IMR-90 (cell line): ENCODE measurements around the gene TMPRSS6. TPM values are rescaled to one million over a fixed set of nuclear protein-coding genes. Genes with fewer than 3 reads are reported as not detected.

Source experiments
- ATAC-seq: fragments of 200-7000 bp; cut with Tn5 transposase; 2 replicates; pipeline ENCODE4 v1.9.1; 2020; ENCODE audit warnings: low read depth, mild to moderate bottlenecking, moderate library complexity
- BruUV-seq: library from RNA; stranded (reverse); fragments of 400-500 nt; replicated peaks from 2 replicates; lab custom pipeline; 2021; lab: Mats Ljungman, UMichigan
- CTCF ChIA-PET: fragments of 300-600 bp; formaldehyde crosslinking; extraction: SDS; loops from one replicate; lab custom pipeline; 2021; ENCODE audit warnings: antibody characterized with exemption; lab: Yijun Ruan, JAX
- POLR2A ChIA-PET: fragments of 300-600 bp; sonication (Branson Sonifier 250); formaldehyde crosslinking; loops from one replicate; lab custom pipeline; 2022; ENCODE audit warnings: antibody characterized with exemption; ENCODE audit not compliant: unreplicated experiment; lab: Charles Lee
- DNase-seq: peaks from one replicate; pipeline ENCODE4 v3.0.0; 2013
- H2AFZ ChIP-seq: replicated peaks from 2 replicates; pipeline ENCODE3; 2013; ENCODE audit warnings: low read length, mild to moderate bottlenecking; ENCODE audit not compliant: poor library complexity
- H2AK5ac ChIP-seq: 2 replicates; pipeline ENCODE4 v1.6.1; 2013; ENCODE audit warnings: low read depth, low read length, inconsistent platforms
- H2AK9ac ChIP-seq: replicated peaks from 2 replicates; pipeline ENCODE3; 2013; ENCODE audit warnings: mild to moderate bottlenecking, low read depth, low read length, moderate library complexity; ENCODE audit not compliant: poor library complexity
- H2BK120ac ChIP-seq: 2 replicates; pipeline ENCODE4 v1.6.1; 2013; ENCODE audit warnings: low read depth, low read length, inconsistent platforms
- H2BK15ac ChIP-seq: 3 replicates; pipeline ENCODE4 v1.6.1; 2013; ENCODE audit warnings: low read depth, low read length, inconsistent platforms
- H2BK20ac ChIP-seq: 2 replicates; pipeline ENCODE4 v1.6.1; 2013; ENCODE audit warnings: low read depth, mild to moderate bottlenecking, inconsistent platforms, low read length, moderate library complexity
- H2BK5ac ChIP-seq: 2 replicates; pipeline ENCODE4 v1.6.1; 2013; ENCODE audit warnings: mild to moderate bottlenecking, low read depth, low read length, inconsistent platforms; ENCODE audit not compliant: poor library complexity, severe bottlenecking
- H3K14ac ChIP-seq: replicated peaks from 2 replicates; pipeline ENCODE4 v1.6.1; 2013; ENCODE audit warnings: low read depth, low read length, inconsistent platforms
- H3K18ac ChIP-seq: 2 replicates; pipeline ENCODE4 v1.6.1; 2013; ENCODE audit warnings: low read depth, low read length, control low read depth
- H3K23ac ChIP-seq: 2 replicates; pipeline ENCODE4 v1.6.1; 2013; ENCODE audit warnings: low read depth, low read length, inconsistent platforms
- H3K27ac ChIP-seq: 2 replicates; pipeline ENCODE4 v1.5.1; 2013; ENCODE audit warnings: mild to moderate bottlenecking, control low read depth, low read length; ENCODE audit not compliant: insufficient read depth
- H3K27me3 ChIP-seq: 2 replicates; pipeline ENCODE4 v1.6.1; 2013; ENCODE audit warnings: low read length; ENCODE audit not compliant: control insufficient read depth, insufficient read depth
- H3K36me3 ChIP-seq: 2 replicates; pipeline ENCODE4 v1.6.1; 2013; ENCODE audit warnings: low read length, mixed read lengths; ENCODE audit not compliant: control insufficient read depth, insufficient read depth
- H3K4ac ChIP-seq: 2 replicates; pipeline ENCODE4 v1.6.1; 2013; ENCODE audit warnings: low read depth, low read length, inconsistent platforms
- H3K4me1 ChIP-seq: 2 replicates; pipeline ENCODE4 v1.6.1; 2013; ENCODE audit warnings: low read length, mixed read lengths; ENCODE audit not compliant: control insufficient read depth, insufficient read depth
- H3K4me2 ChIP-seq: 2 replicates; pipeline ENCODE4 v1.6.1; 2013; ENCODE audit warnings: low read depth, mild to moderate bottlenecking, control low read depth, low read length, moderate library complexity
- H3K4me3 ChIP-seq: 2 replicates; pipeline ENCODE4 v1.5.1; 2013; ENCODE audit warnings: low read depth, mild to moderate bottlenecking, control low read depth, low read length, moderate library complexity; ENCODE audit not compliant: insufficient read depth
- H3K56ac ChIP-seq: 2 replicates; pipeline ENCODE4 v1.6.1; 2013; ENCODE audit warnings: low read length, inconsistent platforms; ENCODE audit not compliant: insufficient read depth; ENCODE audit errors: extremely low read depth
- H3K79me1 ChIP-seq, 2 experiments: 2 replicates each; pipeline ENCODE4 v1.6.1; 2013; ENCODE audit warnings: low read length in 2 of 2, inconsistent platforms in 1 of 2, low read depth in 1 of 2
- H3K9ac ChIP-seq: 2 replicates; pipeline ENCODE4 v1.6.1; 2013; ENCODE audit warnings: low read depth, low read length, control low read depth
- H3K9me1 ChIP-seq: 2 replicates; pipeline ENCODE4 v1.6.1; 2013; ENCODE audit warnings: low read length, inconsistent platforms; ENCODE audit not compliant: insufficient read depth
- H3K9me3 ChIP-seq: 2 replicates; pipeline ENCODE4 v1.6.1; 2013; ENCODE audit warnings: low read length; ENCODE audit not compliant: control insufficient read depth, insufficient read depth
- H4K20me1 ChIP-seq: 2 replicates; pipeline ENCODE4 v1.6.1; 2013; ENCODE audit warnings: low read length, inconsistent platforms; ENCODE audit not compliant: insufficient read depth
- H4K5ac ChIP-seq: 2 replicates; pipeline ENCODE4 v1.6.1; 2013; ENCODE audit warnings: mild to moderate bottlenecking, low read depth, low read length, control low read depth
- H4K8ac ChIP-seq, 2 experiments: 2 replicates each; pipeline ENCODE4 v1.6.1; 2013; ENCODE audit warnings: low read depth in 2 of 2, low read length in 2 of 2, control low read depth in 1 of 2, inconsistent platforms in 1 of 2
- H4K91ac ChIP-seq: 2 replicates; pipeline ENCODE4 v1.6.1; 2013; ENCODE audit warnings: low read depth, low read length, inconsistent platforms; ENCODE audit not compliant: insufficient read depth
- BHLHE40 ChIP-seq: fragments of 150-350 bp; IDR thresholded peaks from 2 replicates; pipeline ENCODE4 v1.6.1; 2016; ENCODE audit warnings: mild to moderate bottlenecking, low read depth, low read length
- CEBPB ChIP-seq: IDR thresholded peaks from 2 replicates; pipeline ENCODE4 v1.6.1; 2012; ENCODE audit warnings: low read depth, low read length, improper control_type of control experiment
- CHD1 ChIP-seq: IDR thresholded peaks from 2 replicates; pipeline ENCODE4 v1.6.1; 2012; ENCODE audit warnings: low read depth, low read length, improper control_type of control experiment
- CTCF ChIP-seq: conservative IDR thresholded peaks from 2 replicates; pipeline ENCODE4 v1.5.1; 2012; ENCODE audit warnings: mild to moderate bottlenecking, low read depth, low read length, improper control_type of control experiment
- ELK1 ChIP-seq: fragments of 150-350 bp; IDR thresholded peaks from 2 replicates; pipeline ENCODE4 v1.6.1; 2016; ENCODE audit warnings: low read depth, mild to moderate bottlenecking, low read length, moderate library complexity, borderline replicate concordance
- FOS ChIP-seq: fragments of 150-350 bp; IDR thresholded peaks from 2 replicates; pipeline ENCODE4 v1.6.1; 2016; ENCODE audit warnings: low read depth, low read length
- MAFK ChIP-seq: IDR thresholded peaks from 2 replicates; pipeline ENCODE4 v1.6.1; 2012; ENCODE audit warnings: low read depth, low read length, improper control_type of control experiment
- MAZ ChIP-seq: IDR thresholded peaks from 2 replicates; pipeline ENCODE4 v1.6.1; 2012; ENCODE audit warnings: low read depth, mild to moderate bottlenecking, low read length, improper control_type of control experiment, moderate library complexity, borderline replicate concordance
- MXI1 ChIP-seq: IDR thresholded peaks from 2 replicates; pipeline ENCODE4 v1.6.1; 2012; ENCODE audit warnings: low read depth, mild to moderate bottlenecking, low read length, moderate library complexity, borderline replicate concordance
- NFE2L2 ChIP-seq: fragments of 150-350 bp; IDR thresholded peaks from 2 replicates; pipeline ENCODE4 v1.6.1; 2016; ENCODE audit warnings: low read depth, mild to moderate bottlenecking, low read length
- POLR2A ChIP-seq: IDR thresholded peaks from 2 replicates; pipeline ENCODE4 v1.6.1; 2012; ENCODE audit warnings: mild to moderate bottlenecking, low read depth, low read length
- RAD21 ChIP-seq: IDR thresholded peaks from 2 replicates; pipeline ENCODE4 v1.6.1; 2012; ENCODE audit warnings: low read length, improper control_type of control experiment
- RCOR1 ChIP-seq: IDR thresholded peaks from 2 replicates; pipeline ENCODE4 v1.6.1; 2012; ENCODE audit warnings: mild to moderate bottlenecking, low read length, improper control_type of control experiment; ENCODE audit not compliant: insufficient replicate concordance
- RFX5 ChIP-seq: IDR thresholded peaks from 2 replicates; pipeline ENCODE4 v1.8.0; 2012; ENCODE audit warnings: low read depth, mild to moderate bottlenecking, low read length, moderate library complexity
- SMC3 ChIP-seq: fragments of 150-350 bp; IDR thresholded peaks from 2 replicates; pipeline ENCODE4 v1.6.1; 2016; ENCODE audit warnings: low read depth, mild to moderate bottlenecking, antibody characterized with exemption, low read length, moderate library complexity
- USF2 ChIP-seq: fragments of 150-350 bp; IDR thresholded peaks from 2 replicates; pipeline ENCODE4 v1.6.1; 2017; ENCODE audit warnings: mild to moderate bottlenecking, antibody characterized with exemption, low read length, low read depth
- WGBS, 2 experiments: methylation state at CpG; one replicate each; pipeline versions ENCODE4 v1.1.5 to v1.1.7; 2013; ENCODE audit warnings: missing lambda C conversion rate in 2 of 2; ENCODE audit not compliant: insufficient read length in 1 of 2; ENCODE audit errors: extremely low coverage in 2 of 2; 5-methylcytosine and 5-hydroxymethylcytosine counted together
- dilution Hi-C: fragments of 300-500 bp; cut with HindIII; formaldehyde crosslinking; loops from one replicate; pipeline ENCODE4 v1.14.3; 2018; ENCODE audit warnings: low sequenced_read_pairs; ENCODE audit not compliant: unreplicated experiment
- in situ Hi-C: fragments of 300-500 bp; cut with MboI; formaldehyde crosslinking; loops from 3 replicates; pipeline ENCODE4 v1.14.3; 2019; ENCODE audit warnings: low sequenced_read_pairs, inconsistent platforms, mixed read lengths
- intact Hi-C: fragments of 100-400 bp; cut with micrococcal nuclease; formaldehyde crosslinking; loops from 2 replicates; pipeline ENCODE4 v1.10.0; 2022
- polyA plus RNA-seq, 3 experiments: library from polyadenylated mRNA; depleted of rRNA; stranded (reverse); fragments of >200 nt; gene quantifications; 2 replicates each; pipeline ENCODE4 v1.2.3, GENCODE V29; 2012; ENCODE audit warnings: low replicate concordance in 1 of 3
- total RNA-seq: library from RNA; depleted of rRNA; stranded (reverse); fragments of >200 nt; gene quantifications from 2 replicates; pipeline ENCODE4 v1.2.3, GENCODE V29; 2012

TMPRSS6 gene
- total and polyA plus RNA-seq, 2 of the 4 experiments (the other 2 are of a cell fraction) = not detected

DNA sequence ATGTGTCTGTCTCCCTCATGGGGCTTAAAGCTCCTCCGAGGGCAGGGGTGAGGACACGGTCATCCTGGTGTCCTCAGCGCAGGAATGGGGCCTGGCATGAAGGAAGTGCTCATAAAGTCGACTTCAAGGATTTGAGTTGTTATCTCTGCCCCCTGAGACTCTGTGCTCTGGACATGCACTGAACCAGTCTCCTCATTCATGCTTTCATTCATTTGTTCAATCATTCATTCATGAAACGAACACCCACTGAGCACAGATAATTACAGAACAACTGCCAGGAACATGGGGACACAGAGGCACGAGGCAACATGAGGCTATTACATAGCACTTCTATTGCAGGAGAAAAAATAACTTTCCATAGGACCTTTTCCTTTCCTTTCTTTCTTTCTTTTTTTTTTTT lies 16.5 kb downstream of the TMPRSS6 start:
- H3K18ac ChIP-seq = no peak overlapping the region
- H3K14ac ChIP-seq = no peak overlapping the region
- no peak overlapping the region for H2BK20ac ChIP-seq
- H3K27ac ChIP-seq = no peak overlapping the region
- no peak overlapping the region for H3K4me2 ChIP-seq
- H3K4me1 ChIP-seq = no peaks in the 10 kb centered on the region
- no peak overlapping the region for H2AK9ac ChIP-seq
- no peak overlapping the region for H2BK120ac ChIP-seq
- no peak overlapping the region for H2BK15ac ChIP-seq
- no peak overlapping the region for H3K9ac ChIP-seq
- no peak overlapping the region for H2BK5ac ChIP-seq
- no peak overlapping the region for H4K5ac ChIP-seq
- ATAC-seq (no peak), DNase-seq (no peak)
- H3K79me1 ChIP-seq = no peaks in the 10 kb centered on the region
- WGBS, 2 experiments = no CpG with 5 or more reads among the region's 6 CpGs
- intact Hi-C loops = no loop called here
- no peaks in the 10 kb centered on the region for H4K20me1 ChIP-seq
- BruUV-seq = no TSS peak
- ChIA-PET POLR2A (no interaction called here), CTCF (no interaction called here)
- no peaks in the 10 kb centered on the region for H3K9me3 ChIP-seq
- H3K56ac ChIP-seq = no peak overlapping the region
- in situ Hi-C loops = no loop called here
- no peak overlapping the region for H2AFZ ChIP-seq
- H3K27me3 ChIP-seq = peaks cover 52% of the 10 kb centered on the region
- no peak overlapping the region for H2AK5ac ChIP-seq
- H4K8ac ChIP-seq = no peak overlapping the region
- no peak overlapping the region for H3K4ac ChIP-seq
- H3K4me3 ChIP-seq = no peak overlapping the region
- no peaks in the 10 kb centered on the region for H3K36me3 ChIP-seq
- H4K91ac ChIP-seq = no peak overlapping the region
- H3K9me1 ChIP-seq = no peaks in the 10 kb centered on the region
- dilution Hi-C loops = no loop called here
- H3K23ac ChIP-seq = no peak overlapping the region
- TF ChIP-seq MAZ = no peak
- no peak for TF ChIP-seq USF2
- TF ChIP-seq CTCF = no peak
- no peak for TF ChIP-seq SMC3
- no peak for TF ChIP-seq RCOR1
- no peak for TF ChIP-seq CEBPB
- TF ChIP-seq RAD21 = no peak
- no peak for TF ChIP-seq MAFK
- TF ChIP-seq CHD1 = no peak
- TF ChIP-seq NFE2L2 = no peak
- TF ChIP-seq FOS = no peak
- TF ChIP-seq MXI1 = no peak
- TF ChIP-seq RFX5 = no peak
- TF ChIP-seq BHLHE40 = no peak
- TF ChIP-seq ELK1 = no peak
- TF ChIP-seq POLR2A = no peak
